OCI-M1 (cell line): Measurements from ENCODE around the gene TNFRSF21.
"Not testable (repeated sequence)": the region's sequence is repeated elsewhere in the genome, so short reads cannot be mapped to it uniquely, and the experiment has no call there.

Experiments
- DNase-seq: peaks from one replicate; lab custom pipeline; 2025; lab: John Stamatoyannopoulos, UW

Gene TNFRSF21

DNA sequence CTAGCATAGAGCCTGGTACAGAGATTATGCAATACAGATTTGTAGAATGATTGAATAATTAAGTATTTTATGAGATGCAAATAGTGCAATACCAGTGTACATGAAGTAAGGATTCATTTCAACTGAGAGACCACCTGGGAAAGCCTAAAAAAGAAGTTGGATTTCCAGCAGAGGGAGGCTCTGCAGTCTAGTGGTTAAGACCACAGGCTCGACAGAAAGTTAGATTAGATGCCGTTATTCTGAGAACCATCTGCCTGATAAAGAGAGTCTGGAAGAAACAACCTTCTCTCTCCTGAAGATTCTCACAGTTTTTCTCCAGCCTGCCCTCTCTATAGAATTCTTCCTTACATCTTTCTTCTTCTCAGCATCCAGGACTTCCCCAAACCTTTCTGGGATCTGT, 13.6 kb upstream of the TNFRSF21 start:
- DNase-seq = peak; percentile 68

DNA sequence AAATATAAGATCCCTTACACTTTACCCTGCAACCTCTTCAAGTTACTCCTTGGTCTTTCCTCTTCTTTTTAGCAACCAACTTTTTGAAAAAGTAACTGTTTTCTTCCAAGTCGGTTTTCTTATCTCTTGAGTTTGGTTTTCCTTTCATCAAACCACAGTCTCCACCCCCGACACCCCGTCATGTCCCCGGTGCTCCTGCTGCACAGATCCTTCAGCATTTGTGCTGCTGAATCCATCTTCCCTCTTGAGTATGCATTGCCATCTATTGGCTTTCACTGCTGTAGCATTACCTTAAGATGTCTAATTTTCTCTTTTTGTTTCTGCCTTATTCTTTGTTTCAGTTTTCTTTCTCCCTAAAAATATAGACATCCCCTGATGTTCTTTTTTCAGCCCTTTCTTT, 11.9 kb upstream of the TNFRSF21 start:
- peak; percentile 93 for DNase-seq

GRCh38 chr6:47319867-47320266, 10.2 kb upstream of the TNFRSF21 start:
- no peak for DNase-seq

GRCh38 chr6:47319382-47319781, 9.7 kb upstream of the TNFRSF21 start:
- DNase-seq = no peak

- no peak for DNase-seq
Observed at GRCh38 chr6:47318236-47318989, 8.7 kb upstream of the TNFRSF21 start.

- not testable (repeated sequence) for DNase-seq
Observed at GRCh38 chr6:47315181-47315580, 5.5 kb upstream of the TNFRSF21 start.

- no peak for DNase-seq
Observed at GRCh38 chr6:47310131-47310480, 401 bp upstream of the TNFRSF21 start.

DNA sequence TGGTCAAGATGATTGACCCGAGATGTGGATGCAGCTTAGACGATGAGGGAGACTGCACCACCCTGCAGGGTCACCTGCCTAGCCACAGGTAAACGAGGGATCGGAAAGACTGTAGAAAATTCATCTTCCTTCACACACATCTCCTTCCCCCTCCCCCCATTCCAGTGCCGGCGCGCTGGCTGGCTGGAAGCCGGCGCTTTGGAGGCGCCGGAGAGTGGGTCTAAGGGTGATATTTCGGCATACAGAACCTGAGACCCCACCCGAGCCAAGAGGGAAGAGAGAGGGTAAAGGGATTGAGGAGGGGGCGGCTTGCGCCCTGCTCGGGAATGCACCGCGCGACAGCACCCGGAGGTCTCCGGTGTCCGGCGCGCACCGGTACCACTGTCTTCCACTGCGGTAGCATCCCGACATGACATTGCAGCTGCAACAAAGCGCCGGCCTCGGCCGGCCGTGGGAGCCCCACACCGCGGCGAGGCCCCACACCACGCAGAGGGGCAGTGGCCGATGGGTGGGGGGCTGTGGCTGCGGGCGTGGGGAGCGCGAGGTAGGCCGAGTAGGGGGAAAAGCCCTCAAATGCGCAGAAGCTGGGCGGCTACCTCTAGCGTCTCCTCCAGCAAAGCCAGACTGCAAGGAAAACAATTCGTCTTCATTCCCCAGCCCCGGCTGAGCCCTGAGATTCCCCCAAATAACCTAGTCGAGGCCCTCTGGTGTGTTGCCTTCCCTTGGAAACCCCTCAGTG, 984 bp downstream of the TNFRSF21 start:
- DNase-seq = peak; percentile 48

GRCh38 chr6:47308198-47308517, 1.5 kb downstream of the TNFRSF21 start:
- DNase-seq = peak; percentile 34

GRCh38 chr6:47307362-47308197, 2.1 kb downstream of the TNFRSF21 start:
- no peak for DNase-seq

- DNase-seq = no peak
Observed at GRCh38 chr6:47306887-47307286, 2.8 kb downstream of the TNFRSF21 start.

DNA sequence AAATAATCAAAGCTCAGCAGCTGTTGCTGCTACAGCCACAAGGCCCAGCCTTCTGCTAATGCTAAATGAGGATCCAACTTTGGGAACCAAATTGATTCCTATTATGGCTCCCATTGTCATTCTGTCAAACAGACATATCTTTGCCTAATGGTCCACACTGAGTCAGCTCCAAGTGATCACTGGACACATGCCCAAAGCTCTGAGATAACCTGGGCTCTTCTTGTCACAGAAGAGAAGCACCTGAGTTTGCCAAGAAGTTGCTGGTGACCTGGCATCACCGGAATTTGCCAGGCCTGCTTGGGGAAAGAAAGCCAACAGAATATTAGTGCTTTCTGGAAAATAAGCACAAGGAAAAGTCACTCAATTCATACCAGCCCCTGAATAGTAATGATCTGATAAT, 5.8 kb downstream of the TNFRSF21 start:
- DNase-seq = no peak

DNA sequence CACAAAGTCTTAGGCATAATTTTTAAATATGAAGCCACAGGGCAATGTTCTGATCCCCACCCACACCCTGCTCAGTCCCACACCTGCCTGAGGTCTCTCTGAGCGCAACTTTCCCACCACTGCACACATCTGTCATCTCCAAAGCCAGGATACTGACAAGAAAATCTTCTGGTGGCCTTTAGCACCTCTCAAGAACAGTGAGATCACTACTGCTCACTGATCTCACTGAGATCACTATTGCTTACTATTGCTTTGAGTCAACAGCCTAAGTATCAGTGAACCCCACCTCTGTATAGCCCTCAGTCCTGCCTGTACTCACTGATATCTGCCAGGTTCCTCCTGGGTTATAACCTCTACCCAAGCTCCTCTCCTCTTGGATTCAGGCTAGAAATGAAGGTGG, 6.4 kb downstream of the TNFRSF21 start:
- DNase-seq = no peak

- no peak for DNase-seq
Observed at GRCh38 chr6:47302043-47302442, 7.7 kb downstream of the TNFRSF21 start.

DNA sequence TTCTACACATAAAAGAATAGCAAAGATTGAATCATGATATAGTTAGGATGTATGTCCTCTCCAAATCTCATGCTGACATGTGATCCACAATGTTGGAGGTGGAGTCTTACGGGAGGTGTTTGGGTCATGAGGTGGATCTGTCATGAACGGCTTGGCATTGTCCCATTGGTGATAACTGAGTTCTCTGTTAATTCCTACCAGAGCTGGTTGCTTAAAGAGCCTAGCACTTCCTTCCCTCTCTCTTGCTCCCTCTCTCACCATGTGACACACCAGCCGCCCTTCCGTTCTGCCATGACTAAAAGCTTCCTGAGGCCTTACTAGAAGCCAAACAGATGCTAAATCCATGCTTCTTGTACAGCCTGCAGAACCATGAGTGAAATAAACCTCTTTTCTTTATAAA, 8.3 kb downstream of the TNFRSF21 start:
- no peak for DNase-seq

DNA sequence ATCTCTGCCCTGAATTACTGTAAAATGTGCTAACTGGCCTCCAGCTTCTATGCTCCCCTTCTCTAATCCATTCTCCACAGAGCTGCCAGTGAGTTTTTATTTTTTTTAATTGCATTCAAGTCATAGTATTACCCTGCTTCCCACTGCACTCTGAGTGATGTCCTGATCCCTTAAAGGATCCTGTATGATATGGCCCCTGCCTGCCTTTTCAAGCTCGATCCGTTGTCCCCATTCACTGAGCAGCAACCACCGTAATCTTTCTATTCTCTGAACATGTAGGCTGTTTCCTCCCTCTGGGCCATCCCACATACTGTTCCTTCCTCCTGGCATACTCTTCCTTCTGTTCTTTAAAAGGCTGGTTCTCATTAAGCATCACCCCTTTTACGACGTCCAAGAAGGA, 9.3 kb downstream of the TNFRSF21 start:
- no peak for DNase-seq

- DNase-seq = no peak
Observed at GRCh38 chr6:47299965-47300364, 9.7 kb downstream of the TNFRSF21 start.

DNA sequence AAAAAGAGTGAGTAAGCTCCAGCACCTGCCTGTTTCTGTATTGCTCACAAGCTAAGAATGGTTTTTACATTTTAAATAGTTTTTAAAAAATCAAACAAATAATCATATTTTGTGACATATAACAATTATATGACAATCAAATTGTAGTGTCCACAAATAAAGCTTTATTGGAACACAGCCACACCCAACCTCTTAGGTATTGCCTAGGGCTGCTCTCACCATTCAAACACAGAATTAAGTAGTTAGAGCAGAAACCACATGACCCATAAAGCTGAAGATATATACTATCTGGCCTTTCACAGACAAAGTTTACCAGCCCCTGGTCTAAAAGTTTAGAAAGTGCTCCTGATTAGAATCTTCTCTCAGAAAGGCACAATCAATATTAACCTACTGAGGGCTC, 11.2 kb downstream of the TNFRSF21 start:
- DNase-seq = peak; percentile 16

DNA sequence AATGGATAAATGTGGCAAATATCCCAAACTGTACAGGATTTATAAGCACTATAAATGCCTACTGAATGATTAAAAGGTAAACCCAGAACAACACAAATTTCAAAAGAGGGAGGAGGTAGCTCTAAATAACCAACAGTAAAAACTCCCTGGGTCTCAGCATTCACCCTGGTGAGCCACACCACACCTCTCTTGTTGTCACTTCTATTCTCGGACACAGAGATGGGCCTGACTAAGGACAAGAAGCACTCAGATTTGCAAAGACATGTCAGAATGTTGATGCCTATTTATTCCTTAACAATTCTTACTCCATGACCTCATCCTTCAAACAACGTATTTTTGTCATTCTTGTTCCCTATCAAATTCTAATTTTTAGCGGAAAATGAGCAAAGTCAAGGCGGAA, 14.7 kb downstream of the TNFRSF21 start:
- DNase-seq = no peak

- no peak for DNase-seq
Observed at GRCh38 chr6:47292944-47293343, 16.8 kb downstream of the TNFRSF21 start.

DNA sequence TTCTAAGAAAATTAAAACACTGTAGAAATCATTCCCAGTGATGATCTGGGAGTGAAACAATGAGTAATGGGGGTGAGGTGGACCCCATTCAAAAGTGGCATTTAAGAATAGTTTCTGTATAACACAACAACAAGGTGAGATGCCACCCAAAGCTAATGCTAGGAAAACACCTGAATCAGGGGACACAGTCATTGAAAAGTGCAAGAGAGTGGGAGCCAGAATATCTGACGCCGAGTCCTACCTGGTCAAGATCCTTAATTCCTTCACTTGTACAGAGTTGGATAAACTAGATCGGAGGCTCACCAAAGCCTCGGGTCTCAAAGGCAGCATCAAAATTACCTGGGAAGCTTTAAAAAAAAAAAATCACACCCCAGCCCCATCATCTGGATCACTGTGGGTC, 17.7 kb downstream of the TNFRSF21 start:
- DNase-seq = no peak

- DNase-seq = no peak
Observed at GRCh38 chr6:47290124-47290834, 19.4 kb downstream of the TNFRSF21 start.
